Upper lobe of right lung (tissue), 1 donor: ENCODE data around the gene KSR1. TPM values are rescaled to one million over a fixed set of nuclear protein-coding genes. Genes with fewer than 3 reads are reported as not detected.
A peak's percentile ranks its signal among the peaks of the same experiment; 100 is the strongest.

Source experiments
- ATAC-seq: fragments of 200-7000 bp; cut with Tn5 transposase; one replicate; pipeline ENCODE4 v1.9.1; 2020; ENCODE audit warnings: mild to moderate bottlenecking, moderate library complexity
- DNase-seq: peaks from one replicate; pipeline ENCODE4 v3.0.0-alpha.2; 2020
- H3K27ac ChIP-seq: fragments of 200-600 bp; one replicate; pipeline ENCODE4 v1.8.0; 2022
- H3K27me3 ChIP-seq: fragments of 200-600 bp; one replicate; pipeline ENCODE4 v1.8.0; 2022; ENCODE audit warnings: mild to moderate bottlenecking
- H3K36me3 ChIP-seq: fragments of 200-600 bp; one replicate; pipeline ENCODE4 v1.8.0; 2022
- H3K4me1 ChIP-seq: fragments of 200-600 bp; one replicate; pipeline ENCODE4 v1.8.0; 2022
- H3K4me3 ChIP-seq: fragments of 200-600 bp; one replicate; pipeline ENCODE4 v1.8.0; 2022; ENCODE audit warnings: mild to moderate bottlenecking
- H3K9me3 ChIP-seq: fragments of 200-600 bp; one replicate; pipeline ENCODE4 v1.8.0; 2022
- intact Hi-C: fragments of 100-400 bp; cut with DNase I; formaldehyde crosslinking; loops from one replicate; pipeline ENCODE4 v1.11.0; 2022
- total RNA-seq: library from RNA; stranded (reverse); fragmentation: NEBNext Ultra II Directional; extraction: Animal tissue kit (Norgen Biotek cat#: 25700); gene quantifications from one replicate; pipeline ENCODE4 v1.2.1, GENCODE V29; 2021
- TF ChIP-seq, protein P1 (sequence below): fragments of 200-600 bp; IDR thresholded peaks from one replicate; pipeline ENCODE4 v1.8.0; 2022; ENCODE audit warnings: antibody characterized with exemption
- donor health status: DM: no; HTN: yes; CAD: no; lungs with severe emphysema.

KSR1 gene
- total RNA-seq, 1 donor from 2014 or later, result 52.5 TPM

DNA sequence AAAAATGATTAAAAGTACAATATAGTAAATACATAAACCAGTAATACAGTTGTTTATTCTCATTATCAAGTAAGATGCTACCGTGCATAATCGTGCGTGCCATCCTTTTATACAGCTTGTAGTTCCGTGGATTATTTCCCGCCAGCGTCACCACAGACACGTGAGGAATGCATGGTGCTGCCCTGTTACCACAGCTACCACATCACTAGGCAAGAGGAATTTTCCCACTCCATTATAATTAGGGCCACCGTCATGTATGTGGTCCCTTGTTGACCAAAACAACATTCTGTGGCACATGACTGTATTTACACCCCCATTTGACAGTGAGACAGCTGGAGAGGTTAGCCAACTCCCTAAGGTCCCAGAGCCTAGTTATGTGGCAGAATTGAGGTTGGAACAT lies 144.2 kb downstream of the KSR1 start:
- no peak overlapping the region for H3K4me3 ChIP-seq
- H3K4me1 ChIP-seq, result peaks cover 3% of the 10 kb centered on the region
- ATAC-seq (no peak), DNase-seq (no peak)
- no peak overlapping the region for H3K27ac ChIP-seq
- intact Hi-C loops, result loop anchor here (10.0 kb wide), 1 partner anchor 366 kb away; no protein-coding TSS in a partner anchor
- no peaks in the 10 kb centered on the region for H3K9me3 ChIP-seq
- TF ChIP-seq, protein P1, sequence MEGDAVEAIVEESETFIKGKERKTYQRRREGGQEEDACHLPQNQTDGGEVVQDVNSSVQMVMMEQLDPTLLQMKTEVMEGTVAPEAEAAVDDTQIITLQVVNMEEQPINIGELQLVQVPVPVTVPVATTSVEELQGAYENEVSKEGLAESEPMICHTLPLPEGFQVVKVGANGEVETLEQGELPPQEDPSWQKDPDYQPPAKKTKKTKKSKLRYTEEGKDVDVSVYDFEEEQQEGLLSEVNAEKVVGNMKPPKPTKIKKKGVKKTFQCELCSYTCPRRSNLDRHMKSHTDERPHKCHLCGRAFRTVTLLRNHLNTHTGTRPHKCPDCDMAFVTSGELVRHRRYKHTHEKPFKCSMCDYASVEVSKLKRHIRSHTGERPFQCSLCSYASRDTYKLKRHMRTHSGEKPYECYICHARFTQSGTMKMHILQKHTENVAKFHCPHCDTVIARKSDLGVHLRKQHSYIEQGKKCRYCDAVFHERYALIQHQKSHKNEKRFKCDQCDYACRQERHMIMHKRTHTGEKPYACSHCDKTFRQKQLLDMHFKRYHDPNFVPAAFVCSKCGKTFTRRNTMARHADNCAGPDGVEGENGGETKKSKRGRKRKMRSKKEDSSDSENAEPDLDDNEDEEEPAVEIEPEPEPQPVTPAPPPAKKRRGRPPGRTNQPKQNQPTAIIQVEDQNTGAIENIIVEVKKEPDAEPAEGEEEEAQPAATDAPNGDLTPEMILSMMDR, result no peak
- no peaks in the 10 kb centered on the region for H3K27me3 ChIP-seq
- H3K36me3 ChIP-seq, result peaks cover 41% of the 10 kb centered on the region

DNA sequence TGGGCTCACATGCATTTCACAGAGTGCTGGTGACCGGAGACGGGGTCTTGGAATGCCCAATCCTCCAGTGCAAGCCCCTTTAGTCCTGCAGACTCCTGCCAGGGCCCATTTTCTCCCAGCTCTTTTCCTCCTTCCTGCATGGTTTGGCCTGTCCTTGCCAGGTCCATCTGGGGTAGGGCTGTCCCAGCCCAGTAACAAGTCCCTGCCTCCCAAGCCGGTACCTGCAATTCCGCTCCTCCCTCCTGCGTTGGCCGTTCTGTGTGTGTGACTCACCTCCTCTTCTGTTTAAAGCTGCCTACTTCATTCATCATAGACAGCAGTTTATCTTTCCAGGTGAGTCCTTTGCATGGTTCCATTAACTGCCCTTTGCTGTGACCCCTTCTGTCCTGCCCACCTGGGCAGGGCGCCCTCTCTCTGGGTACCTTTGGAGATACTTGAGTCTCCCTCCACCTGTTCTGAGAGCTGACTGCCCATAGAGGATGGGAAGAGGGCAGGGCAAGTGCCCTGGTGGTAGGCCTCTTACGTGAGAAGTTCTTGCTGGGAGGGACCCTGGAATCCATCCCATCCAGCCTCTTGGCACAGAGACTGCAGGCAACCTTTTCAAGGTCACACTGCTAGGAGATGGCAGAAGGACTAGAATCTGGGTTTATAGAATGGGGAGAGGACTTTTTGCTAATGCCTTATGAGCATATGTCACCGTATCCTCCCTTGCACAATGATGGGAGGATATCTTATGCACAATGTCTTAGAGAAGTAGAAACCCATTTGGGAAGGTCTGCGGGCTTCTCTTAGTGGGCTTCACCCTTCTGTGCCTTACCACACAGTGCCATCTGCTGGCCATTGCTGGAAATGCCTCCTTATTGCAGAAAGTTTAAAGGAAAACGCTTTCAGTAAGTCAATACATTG lies 145.1 kb downstream of the KSR1 start:
- intact Hi-C loops, result loop anchor here (10.0 kb wide), 1 partner anchor 367 kb away; no protein-coding TSS in a partner anchor

DNA sequence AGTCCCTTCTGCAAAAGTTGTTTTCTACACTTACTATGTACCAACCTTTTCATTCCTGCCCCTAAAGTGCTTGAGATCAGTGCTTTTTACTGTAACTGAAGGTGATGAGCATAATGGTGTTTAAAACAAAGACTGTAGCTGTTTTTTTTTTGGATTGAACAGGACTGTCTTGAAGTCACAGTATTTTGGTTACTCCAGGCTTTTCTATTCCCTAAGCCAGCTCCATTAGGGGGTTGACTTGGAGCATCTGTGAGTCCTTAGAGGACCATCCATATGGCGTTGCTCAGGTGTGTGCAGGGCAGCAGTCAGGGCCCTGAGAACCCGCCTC lies 145.7 kb downstream of the KSR1 start:
- H3K9me3 ChIP-seq, result no peaks in the 10 kb centered on the region
- peaks cover 3% of the 10 kb centered on the region for H3K4me1 ChIP-seq
- intact Hi-C loops, result loop anchor here (10.0 kb wide), 1 partner anchor 367 kb away; no protein-coding TSS in a partner anchor
- no peaks in the 10 kb centered on the region for H3K27me3 ChIP-seq
- no peak overlapping the region for H3K27ac ChIP-seq
- DNase-seq (no peak), ATAC-seq (no peak)
- TF ChIP-seq, protein P1, result no peak
- no peak overlapping the region for H3K4me3 ChIP-seq
- H3K36me3 ChIP-seq, result peaks cover 55% of the 10 kb centered on the region

More for the DNA sequence above, 145.1 kb downstream of the KSR1 start:
- Histone ChIP-seq H3K9me3 (no peaks in the 10 kb centered on the region), H3K4me1 (peaks cover 3% of the 10 kb centered on the region), H3K27me3 (no peaks in the 10 kb centered on the region), H3K27ac (no peak overlapping the region), H3K36me3 (peaks cover 50% of the 10 kb centered on the region), H3K4me3 (no peak overlapping the region)
- DNase-seq, result no peak
- TF ChIP-seq, protein P1, result peak; percentile 92
- peak; percentile 72 for ATAC-seq

DNA sequence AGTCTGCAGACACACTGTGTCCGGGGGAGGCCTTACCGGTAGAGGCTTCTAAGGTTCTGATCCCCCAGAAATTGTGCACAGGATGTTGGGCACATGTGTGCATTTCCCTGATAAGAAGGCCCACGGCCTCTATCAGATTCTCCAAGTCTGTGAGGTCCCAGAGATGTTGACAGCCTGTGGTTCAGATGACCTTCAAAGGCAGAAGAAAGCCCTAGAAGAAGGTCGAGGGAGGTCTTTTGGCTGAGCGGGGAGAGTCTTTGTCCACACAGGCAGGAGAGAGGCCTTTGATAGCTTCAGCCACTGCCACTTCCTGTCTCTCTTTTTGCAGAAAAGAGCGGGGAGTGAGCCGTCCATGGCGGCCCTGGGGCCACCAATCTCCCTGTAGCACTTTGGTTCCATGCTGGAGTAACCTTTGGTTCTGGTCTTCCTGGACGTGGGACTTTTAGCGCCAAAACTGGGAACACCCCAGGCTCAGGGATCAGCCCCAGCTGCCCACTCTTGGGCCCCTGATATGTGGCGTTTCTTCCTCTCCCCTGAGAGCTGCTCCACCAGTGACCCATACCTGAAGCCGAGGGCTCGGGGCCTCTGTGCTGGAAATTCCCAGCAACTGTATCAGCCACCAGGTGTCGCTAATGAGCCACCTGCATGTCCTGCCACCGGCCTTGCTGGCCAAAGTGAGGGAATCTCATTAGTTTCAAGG lies 146.6 kb downstream of the KSR1 start:
- peaks cover 3% of the 10 kb centered on the region for H3K4me1 ChIP-seq
- no peaks in the 10 kb centered on the region for H3K9me3 ChIP-seq
- H3K27me3 ChIP-seq, result no peaks in the 10 kb centered on the region
- peak; percentile 83 for DNase-seq
- intact Hi-C loops, result loop anchor here (1.0 to 10.0 kb wide), 2 partner anchors 49 to 368 kb away; no protein-coding TSS in a partner anchor
- H3K27ac ChIP-seq, result no peak overlapping the region
- ATAC-seq, result peak; percentile 79
- H3K4me3 ChIP-seq, result no peak overlapping the region
- TF ChIP-seq, protein P1, result peak; percentile 95
- peaks cover 55% of the 10 kb centered on the region for H3K36me3 ChIP-seq

DNA sequence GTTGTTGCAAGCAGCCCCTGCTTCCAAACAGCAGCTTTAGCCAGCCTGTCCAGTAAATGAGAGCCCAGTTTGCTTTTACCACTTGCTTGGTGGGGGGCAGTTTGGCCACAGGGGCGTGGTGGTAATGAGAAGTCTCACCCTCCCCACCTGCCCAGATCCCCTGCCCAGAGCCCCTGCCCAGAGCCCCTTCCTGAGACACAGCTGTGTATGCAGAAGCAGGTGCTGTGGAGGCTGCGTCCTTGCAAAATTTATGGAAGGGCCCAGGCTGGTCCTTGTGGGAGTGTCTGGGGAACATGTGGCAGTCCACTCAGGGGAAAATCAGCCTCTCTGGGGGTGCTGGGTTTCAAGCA lies 147.1 kb downstream of the KSR1 start:
- TF ChIP-seq, protein P1, result no peak
- Histone ChIP-seq H3K27me3 (no peaks in the 10 kb centered on the region), H3K36me3 (peaks cover 51% of the 10 kb centered on the region), H3K9me3 (no peaks in the 10 kb centered on the region), H3K27ac (no peak overlapping the region), H3K4me1 (peaks cover 3% of the 10 kb centered on the region), H3K4me3 (no peak overlapping the region)
- DNase-seq (no peak), ATAC-seq (no peak)
- intact Hi-C loops, result loop anchor here (1.0 to 10.0 kb wide), 2 partner anchors 49 to 369 kb away; no protein-coding TSS in a partner anchor
